ENCODE data around the gene MOGAT1. TPM values are rescaled to one million over a fixed set of nuclear protein-coding genes. Genes with fewer than 3 reads are reported as not detected.

MOGAT1 gene
- total RNA-seq, 1 donor from 2014 or later, result not detected

- Histone ChIP-seq H3K4me2 (ENCODE audit: low read length) (no peak overlapping the region), H3K27me3 (ENCODE audit: insufficient read depth, low read length) (no peaks in the 10 kb centered on the region), H4K20me1 (ENCODE audit: insufficient read depth, low read length) (no peaks in the 10 kb centered on the region), H3K36me3 (ENCODE audit: insufficient read depth, low read length) (no peaks in the 10 kb centered on the region), H3K4me1 (ENCODE audit: insufficient read depth, low read length) (no peaks in the 10 kb centered on the region), H3K27ac (ENCODE audit: low read depth, low read length) (no peak overlapping the region), H3K9me3 (ENCODE audit: insufficient read depth, low read depth, low read length) (no peaks in the 10 kb centered on the region), H2AFZ (ENCODE audit: low read depth, low read length) (no peak overlapping the region), H3K79me2 (ENCODE audit: insufficient read depth, low read length) (no peaks in the 10 kb centered on the region), H3K9ac (ENCODE audit: low read length) (no peak overlapping the region), H3K4me3 (ENCODE audit: insufficient read depth, low read depth, low read length) (no peak overlapping the region)
- TF ChIP-seq EZH2 (IDR thresholded peaks at IDR 0.05; ENCODE audit: insufficient read depth, low read length), result no peak
- TF ChIP-seq, protein P1, sequence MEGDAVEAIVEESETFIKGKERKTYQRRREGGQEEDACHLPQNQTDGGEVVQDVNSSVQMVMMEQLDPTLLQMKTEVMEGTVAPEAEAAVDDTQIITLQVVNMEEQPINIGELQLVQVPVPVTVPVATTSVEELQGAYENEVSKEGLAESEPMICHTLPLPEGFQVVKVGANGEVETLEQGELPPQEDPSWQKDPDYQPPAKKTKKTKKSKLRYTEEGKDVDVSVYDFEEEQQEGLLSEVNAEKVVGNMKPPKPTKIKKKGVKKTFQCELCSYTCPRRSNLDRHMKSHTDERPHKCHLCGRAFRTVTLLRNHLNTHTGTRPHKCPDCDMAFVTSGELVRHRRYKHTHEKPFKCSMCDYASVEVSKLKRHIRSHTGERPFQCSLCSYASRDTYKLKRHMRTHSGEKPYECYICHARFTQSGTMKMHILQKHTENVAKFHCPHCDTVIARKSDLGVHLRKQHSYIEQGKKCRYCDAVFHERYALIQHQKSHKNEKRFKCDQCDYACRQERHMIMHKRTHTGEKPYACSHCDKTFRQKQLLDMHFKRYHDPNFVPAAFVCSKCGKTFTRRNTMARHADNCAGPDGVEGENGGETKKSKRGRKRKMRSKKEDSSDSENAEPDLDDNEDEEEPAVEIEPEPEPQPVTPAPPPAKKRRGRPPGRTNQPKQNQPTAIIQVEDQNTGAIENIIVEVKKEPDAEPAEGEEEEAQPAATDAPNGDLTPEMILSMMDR (IDR thresholded peaks at IDR 0.05; ENCODE audit: insufficient read depth, low read depth, low read length), result no peak
- DNase-seq (ENCODE audit: low read depth) (no peak), FAIRE-seq (no peak)
- no peak overlapping the region for H3K4me3 Mint-ChIP-seq (ENCODE audit: unreplicated experiment)
- H3K36me3 Mint-ChIP-seq (ENCODE audit: low read depth, unreplicated experiment), result no peaks in the 10 kb centered on the region
- no peaks in the 10 kb centered on the region for H3K4me1 Mint-ChIP-seq (ENCODE audit: low read depth, unreplicated experiment)
- no peaks in the 10 kb centered on the region for H3K27me3 Mint-ChIP-seq (ENCODE audit: low read depth, unreplicated experiment)
- H3K9me3 Mint-ChIP-seq (ENCODE audit: unreplicated experiment), result peaks cover 2% of the 10 kb centered on the region
- no peak overlapping the region for H3K27ac Mint-ChIP-seq (ENCODE audit: unreplicated experiment)
Observed at GRCh38 chr2:222736924-222737323, 65.5 kb downstream of the MOGAT1 start.

- Histone ChIP-seq H2AFZ (ENCODE audit: low read depth, low read length) (no peak overlapping the region), H3K9ac (ENCODE audit: low read length) (no peak overlapping the region), H3K9me3 (ENCODE audit: insufficient read depth, low read depth, low read length) (no peaks in the 10 kb centered on the region), H3K4me3 (ENCODE audit: insufficient read depth, low read depth, low read length) (no peak overlapping the region), H3K36me3 (ENCODE audit: insufficient read depth, low read length) (no peaks in the 10 kb centered on the region), H3K79me2 (ENCODE audit: insufficient read depth, low read length) (no peaks in the 10 kb centered on the region), H3K4me2 (ENCODE audit: low read length) (no peak overlapping the region), H4K20me1 (ENCODE audit: insufficient read depth, low read length) (no peaks in the 10 kb centered on the region), H3K4me1 (ENCODE audit: insufficient read depth, low read length) (no peaks in the 10 kb centered on the region), H3K27me3 (ENCODE audit: insufficient read depth, low read length) (no peaks in the 10 kb centered on the region), H3K27ac (ENCODE audit: low read depth, low read length) (no peak overlapping the region)
- no peak for TF ChIP-seq EZH2 (IDR thresholded peaks at IDR 0.05; ENCODE audit: insufficient read depth, low read length)
- TF ChIP-seq, protein P1 (IDR thresholded peaks at IDR 0.05; ENCODE audit: insufficient read depth, low read depth, low read length), result no peak
- no peak overlapping the region for H3K4me3 Mint-ChIP-seq (ENCODE audit: unreplicated experiment)
- no peak overlapping the region for H3K27ac Mint-ChIP-seq (ENCODE audit: unreplicated experiment)
- H3K36me3 Mint-ChIP-seq (ENCODE audit: low read depth, unreplicated experiment), result no peaks in the 10 kb centered on the region
- no peaks in the 10 kb centered on the region for H3K27me3 Mint-ChIP-seq (ENCODE audit: low read depth, unreplicated experiment)
- FAIRE-seq, result no peak
- peaks cover 2% of the 10 kb centered on the region for H3K9me3 Mint-ChIP-seq (ENCODE audit: unreplicated experiment)
- no peak for DNase-seq (ENCODE audit: low read depth)
- peaks cover 2% of the 10 kb centered on the region for H3K4me1 Mint-ChIP-seq (ENCODE audit: low read depth, unreplicated experiment)
Observed at GRCh38 chr2:222738312-222738711, 66.9 kb downstream of the MOGAT1 start.

- no peaks in the 10 kb centered on the region for H3K36me3 ChIP-seq (ENCODE audit: insufficient read depth, low read length)
- no peaks in the 10 kb centered on the region for H3K27me3 ChIP-seq (ENCODE audit: insufficient read depth, low read length)
- no peaks in the 10 kb centered on the region for H3K27me3 Mint-ChIP-seq (ENCODE audit: low read depth, unreplicated experiment)
- H3K79me2 ChIP-seq (ENCODE audit: insufficient read depth, low read length), result no peaks in the 10 kb centered on the region
- no peaks in the 10 kb centered on the region for H3K4me1 ChIP-seq (ENCODE audit: insufficient read depth, low read length)
- peaks cover 6% of the 10 kb centered on the region for H3K4me1 Mint-ChIP-seq (ENCODE audit: low read depth, unreplicated experiment)
- H3K4me3 ChIP-seq (ENCODE audit: insufficient read depth, low read depth, low read length), result no peak overlapping the region
- no peak overlapping the region for H3K9ac ChIP-seq (ENCODE audit: low read length)
- no peak overlapping the region for H2AFZ ChIP-seq (ENCODE audit: low read depth, low read length)
- DNase-seq (ENCODE audit: low read depth) (no peak), FAIRE-seq (no peak)
- no peak overlapping the region for H3K4me2 ChIP-seq (ENCODE audit: low read length)
- H3K4me3 Mint-ChIP-seq (ENCODE audit: unreplicated experiment), result no peak overlapping the region
- H4K20me1 ChIP-seq (ENCODE audit: insufficient read depth, low read length), result no peaks in the 10 kb centered on the region
- no peaks in the 10 kb centered on the region for H3K9me3 ChIP-seq (ENCODE audit: insufficient read depth, low read depth, low read length)
- TF ChIP-seq, protein P1 (IDR thresholded peaks at IDR 0.05; ENCODE audit: insufficient read depth, low read depth, low read length), result no peak
- TF ChIP-seq EZH2 (IDR thresholded peaks at IDR 0.05; ENCODE audit: insufficient read depth, low read length), result no peak
- H3K27ac Mint-ChIP-seq (ENCODE audit: unreplicated experiment), result no peak overlapping the region
- H3K9me3 Mint-ChIP-seq (ENCODE audit: unreplicated experiment), result peaks cover 2% of the 10 kb centered on the region
- no peak overlapping the region for H3K27ac ChIP-seq (ENCODE audit: low read depth, low read length)
- no peaks in the 10 kb centered on the region for H3K36me3 Mint-ChIP-seq (ENCODE audit: low read depth, unreplicated experiment)
Observed at GRCh38 chr2:222738809-222739208, 67.4 kb downstream of the MOGAT1 start.
